ENCODE results near the gene PRSS33.

Gene PRSS33

GRCh38 chr16:2787406-2787805 lies at the start of gene PRSS33:
TSS of gene PRSS33 (minus strand) at chr16:2787560. CDS start at chr16:2786547, 1,013 bp downstream.
- DNase-seq: no peak

DNA sequence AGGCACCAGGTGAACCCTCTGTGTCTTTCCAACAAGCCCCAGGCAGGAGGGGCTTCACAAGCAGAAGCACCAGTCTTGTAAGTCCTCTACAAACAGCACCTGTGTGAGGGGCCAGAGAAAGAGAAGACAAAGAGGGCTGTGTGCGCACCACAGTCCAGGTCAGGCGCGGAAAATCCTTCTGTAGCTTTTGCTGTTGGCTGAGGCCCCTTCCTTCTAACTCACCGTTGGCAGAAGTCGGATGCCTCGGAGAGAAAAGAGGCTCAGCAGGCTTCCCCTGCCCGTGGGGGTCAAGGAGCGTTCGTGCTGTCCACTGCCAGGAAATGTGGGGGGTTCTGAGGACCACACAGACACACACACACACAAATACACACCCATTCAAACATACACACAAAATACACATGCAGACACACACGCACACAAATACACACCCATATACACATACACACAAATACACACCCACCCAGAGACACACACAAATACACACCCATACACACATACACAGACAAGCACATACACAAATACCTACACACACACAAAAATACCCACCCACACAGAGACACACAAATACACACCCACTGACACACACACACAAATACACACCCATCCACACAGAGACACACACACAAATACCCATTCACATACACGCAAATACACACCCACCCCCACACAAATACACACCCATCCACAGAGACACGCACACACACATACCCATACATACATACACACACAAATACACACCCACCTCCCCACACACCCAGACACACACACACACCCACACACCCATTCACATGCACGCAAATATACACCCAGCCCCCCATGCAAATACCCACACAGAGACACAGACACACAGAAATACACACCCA lies 49.5 kb upstream of the PRSS33 start:
- no peak for DNase-seq

DNA sequence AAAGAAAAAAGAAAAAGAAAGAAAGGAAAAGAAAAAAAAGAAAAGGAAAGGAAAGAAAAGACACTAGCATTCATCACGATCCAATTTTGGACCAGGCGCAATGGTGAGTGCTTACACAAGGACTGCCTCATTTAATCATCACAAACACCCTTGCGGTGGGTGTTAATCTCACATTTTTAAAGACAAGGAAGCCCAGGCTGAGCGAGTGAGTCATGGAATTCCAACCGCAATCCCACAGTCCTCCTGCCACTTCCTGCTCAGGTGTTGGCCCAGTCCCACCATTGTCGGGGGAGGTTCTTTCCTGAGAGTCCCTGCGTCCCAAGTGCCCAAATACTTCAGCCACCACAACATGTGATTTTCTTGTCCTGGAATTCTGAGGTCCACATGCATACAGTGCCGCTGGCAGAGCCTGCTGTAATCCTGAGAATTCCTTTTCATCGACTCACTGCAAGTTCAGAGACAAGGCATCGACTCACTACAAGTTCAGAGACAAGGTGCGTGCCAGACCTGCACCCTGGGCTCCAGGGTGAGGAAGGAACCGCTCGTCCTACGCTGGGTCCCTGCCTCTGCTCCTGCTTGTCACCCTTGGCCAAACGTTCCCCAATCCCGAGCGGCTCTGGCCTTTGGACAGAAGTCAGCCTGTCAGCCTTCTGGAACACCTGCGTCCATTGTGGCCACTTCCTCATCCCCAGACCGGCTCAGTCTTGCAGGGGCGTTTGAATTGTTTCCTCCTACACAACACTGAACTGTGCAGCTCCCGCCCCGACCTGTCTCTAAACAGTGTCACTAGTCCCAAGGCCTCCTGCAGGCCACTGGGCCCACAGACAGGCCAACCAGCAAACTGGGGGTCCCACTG lies 48.5 kb upstream of the PRSS33 start:
- DNase-seq: no peak

DNA sequence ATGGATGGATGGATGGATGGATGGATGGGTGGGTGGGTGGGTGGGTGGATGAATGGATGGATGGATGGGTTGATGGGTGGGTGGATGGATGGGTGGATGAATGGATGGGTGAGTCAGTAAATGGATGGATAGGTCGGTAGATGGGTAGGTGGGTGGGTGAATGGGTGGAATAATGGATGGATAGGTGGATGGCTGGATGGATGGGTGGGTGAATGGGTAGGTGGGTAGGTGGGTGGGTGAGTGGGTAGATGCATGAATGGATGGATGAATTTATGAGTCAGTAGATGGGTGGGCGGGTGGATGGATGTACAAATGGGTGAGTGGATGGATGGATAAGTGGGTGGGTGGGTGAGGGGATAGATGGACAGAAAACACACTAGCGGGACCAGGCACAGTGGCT lies 47.6 kb upstream of the PRSS33 start:
- no peak for DNase-seq

DNA sequence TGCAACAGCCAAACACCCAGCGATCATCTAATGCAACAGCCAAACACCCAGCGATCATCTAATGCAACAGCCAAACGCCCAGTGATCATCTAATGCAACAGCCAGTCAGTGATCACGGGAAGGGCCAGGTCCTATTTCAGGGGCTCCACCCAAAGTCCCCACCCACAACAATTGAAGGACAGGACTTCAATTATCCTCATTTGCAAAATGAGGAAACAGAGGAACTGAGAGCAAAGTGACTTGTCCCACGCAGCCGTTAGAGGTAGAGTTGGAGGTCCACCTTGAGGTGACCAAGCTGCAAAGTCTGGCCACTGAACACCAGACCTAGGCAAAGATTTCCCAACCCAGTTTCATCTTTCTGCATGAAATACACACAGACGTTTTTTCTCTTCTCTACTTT lies 46.4 kb upstream of the PRSS33 start:
- no peak for DNase-seq

DNA sequence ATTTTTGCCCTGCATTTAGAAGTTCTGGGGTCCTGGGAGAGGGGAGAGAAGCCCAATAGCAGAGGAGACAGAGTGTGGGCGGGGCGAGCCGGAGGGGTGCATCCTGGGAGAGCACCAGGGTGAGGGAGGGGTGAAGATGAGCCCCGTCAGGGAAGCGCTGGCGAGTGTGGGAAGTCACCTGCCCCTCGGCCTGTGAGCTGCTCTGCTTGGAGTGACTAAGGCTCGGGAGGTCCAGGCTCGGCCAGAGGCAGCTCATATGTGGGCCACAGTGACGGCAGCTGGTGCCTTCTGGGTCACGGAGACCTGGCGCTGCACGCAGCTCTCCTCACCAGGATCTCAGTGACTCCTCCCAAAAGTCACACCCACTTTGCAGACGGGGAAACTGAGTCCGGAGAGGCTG lies 43.8 kb upstream of the PRSS33 start:
- DNase-seq: no peak

- DNase-seq: no peak
Measured at GRCh38 chr16:2830355-2830695, 43.0 kb upstream of the PRSS33 start.

GRCh38 chr16:2829501-2830354 lies 42.4 kb upstream of the PRSS33 start, which contains the start of gene ZG16B:
TSS of gene ZG16B (plus strand) at chr16:2830303. CDS start at chr16:2830442, 139 bp downstream.
- no peak for DNase-seq

DNA sequence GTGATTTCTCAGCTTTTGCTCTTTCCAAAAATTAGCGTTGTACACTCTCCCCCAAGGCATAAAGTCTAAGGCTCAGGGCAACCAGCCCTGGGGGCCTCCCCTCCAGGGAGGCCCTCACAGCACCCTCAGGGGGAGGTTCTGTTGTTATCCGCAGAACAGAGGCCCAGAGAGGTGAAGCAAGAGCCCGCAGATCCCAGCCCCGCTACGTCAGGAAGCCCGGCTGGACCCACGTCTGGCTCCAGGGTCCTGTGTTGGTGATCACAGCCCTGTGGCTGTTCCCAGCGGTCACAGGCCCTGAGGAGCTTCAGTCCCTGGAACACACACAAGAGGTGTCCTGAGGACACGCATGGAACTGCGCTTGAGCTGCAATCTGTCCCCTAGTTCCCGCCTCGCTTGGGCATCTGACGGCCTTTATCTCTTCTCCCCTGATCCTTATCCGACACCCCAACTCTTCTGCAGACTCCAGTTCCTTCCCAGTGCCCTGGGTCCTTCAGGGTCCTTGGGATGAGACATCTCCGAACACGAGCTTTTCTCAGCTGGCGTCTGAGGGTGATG lies 41.6 kb upstream of the PRSS33 start:
- DNase-seq: no peak

DNA sequence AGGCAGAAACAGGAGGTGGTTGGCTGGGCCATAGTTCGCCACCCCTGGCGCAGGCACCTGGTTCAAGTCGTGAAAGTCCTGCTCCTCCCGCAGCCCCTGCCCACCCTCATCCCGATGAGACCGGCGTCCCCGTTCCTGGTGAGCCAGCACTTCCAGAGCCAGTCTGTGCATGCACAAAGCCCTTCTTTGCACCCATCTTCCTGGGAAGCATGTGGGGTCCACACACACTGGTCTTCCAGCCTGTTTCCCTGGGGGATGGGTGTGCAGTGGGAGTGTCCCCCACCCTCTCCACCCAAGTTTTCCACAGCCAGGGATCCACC lies 41.1 kb upstream of the PRSS33 start:
- no peak for DNase-seq

DNA sequence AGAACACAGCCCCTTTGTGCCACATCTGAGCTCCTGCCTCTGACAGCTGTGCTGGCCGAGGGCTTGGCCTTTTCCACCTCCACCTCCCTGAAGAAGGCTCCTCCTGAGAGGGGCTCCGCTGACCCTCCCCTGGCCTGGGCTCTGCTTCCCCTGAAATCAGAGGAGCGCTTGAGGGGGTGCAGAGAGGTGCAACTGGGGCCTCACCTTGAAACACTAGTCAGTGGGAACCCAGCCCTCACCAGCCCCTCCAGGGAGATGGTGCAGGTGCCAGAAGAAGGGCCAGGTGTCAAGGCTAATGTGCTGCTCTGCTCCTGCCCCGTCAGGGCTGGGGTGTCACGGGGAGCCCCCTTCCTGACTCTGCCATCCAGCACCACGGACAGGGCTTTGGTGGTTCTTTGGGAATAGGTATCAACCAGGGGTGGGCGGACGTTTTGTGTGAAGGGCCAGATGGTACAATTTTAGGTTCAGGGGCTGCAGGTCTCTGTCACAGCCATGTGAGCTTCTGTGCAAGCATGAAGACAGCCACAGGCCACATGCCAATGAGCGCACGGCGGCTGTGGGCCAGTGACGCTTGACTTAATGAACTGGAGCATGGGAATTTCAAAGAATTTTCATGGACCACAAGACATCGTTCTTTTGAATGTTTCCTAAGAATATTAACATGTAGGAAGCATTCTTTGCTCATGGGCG lies 40.6 kb upstream of the PRSS33 start:
- no peak for DNase-seq

DNA sequence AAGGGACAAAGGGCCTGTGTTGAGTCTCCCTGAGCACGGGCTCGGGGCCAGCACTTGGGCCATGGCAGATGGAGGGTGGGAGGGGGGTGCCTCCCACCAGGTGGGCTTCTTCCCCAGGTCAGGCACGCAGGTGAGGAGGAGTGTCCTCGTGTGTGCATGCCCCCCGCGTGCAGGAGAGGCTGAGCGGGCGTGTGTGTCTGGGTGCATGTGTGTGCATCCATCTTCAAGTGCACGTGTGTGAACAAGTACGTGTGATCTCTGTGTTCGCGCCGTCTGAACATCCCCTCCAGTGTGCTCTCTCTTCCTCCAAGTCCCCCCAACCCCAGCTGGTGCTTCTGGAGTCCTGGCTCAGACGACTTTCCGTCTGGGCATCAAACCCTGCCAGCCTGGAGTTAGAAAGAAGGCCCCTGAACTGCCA lies 40.0 kb upstream of the PRSS33 start:
- DNase-seq: no peak

DNA sequence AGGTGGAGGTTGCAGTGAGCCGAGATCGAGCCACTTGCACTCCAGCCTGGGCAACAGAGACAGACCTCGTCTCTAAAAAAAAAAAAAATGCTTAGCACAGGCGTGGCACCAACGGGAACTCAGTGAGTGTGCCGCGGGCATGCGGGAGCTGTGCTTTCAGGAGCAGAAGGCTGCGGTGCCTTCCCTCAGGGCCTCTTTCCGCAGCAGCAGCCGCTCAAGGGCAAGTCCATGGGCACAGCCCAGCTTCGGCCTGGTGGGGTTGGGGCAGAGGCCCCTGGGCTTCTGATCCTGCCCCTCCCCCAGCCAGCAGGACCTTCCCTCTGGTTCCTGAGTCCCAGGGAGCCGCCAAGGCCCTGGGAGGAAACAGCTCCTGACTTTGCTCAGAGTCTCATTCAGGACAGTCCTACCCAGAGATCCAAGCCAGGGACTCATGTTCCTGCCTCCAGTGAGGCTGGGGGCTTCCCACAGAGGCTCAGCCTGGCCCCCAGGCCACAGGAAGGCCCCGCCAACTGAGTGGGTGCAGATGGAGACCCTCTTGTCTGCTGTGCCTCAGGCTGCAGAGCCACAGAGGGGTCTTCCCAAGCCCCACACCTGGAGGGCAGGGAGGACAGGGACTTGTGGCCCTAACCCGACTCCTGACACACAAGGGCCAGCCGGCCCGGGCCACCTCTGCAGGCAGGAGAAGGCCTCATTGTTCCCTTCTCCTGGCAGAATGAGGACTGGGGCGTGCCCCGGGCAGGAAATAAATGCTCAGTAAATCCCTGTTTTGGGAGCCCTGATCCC lies 39.4 kb upstream of the PRSS33 start:
- no peak for DNase-seq

- no peak for DNase-seq
Measured at GRCh38 chr16:2825906-2826305, 38.5 kb upstream of the PRSS33 start.

GRCh38 chr16:2825049-2825742 lies 37.8 kb upstream of the PRSS33 start:
- no peak for DNase-seq

DNA sequence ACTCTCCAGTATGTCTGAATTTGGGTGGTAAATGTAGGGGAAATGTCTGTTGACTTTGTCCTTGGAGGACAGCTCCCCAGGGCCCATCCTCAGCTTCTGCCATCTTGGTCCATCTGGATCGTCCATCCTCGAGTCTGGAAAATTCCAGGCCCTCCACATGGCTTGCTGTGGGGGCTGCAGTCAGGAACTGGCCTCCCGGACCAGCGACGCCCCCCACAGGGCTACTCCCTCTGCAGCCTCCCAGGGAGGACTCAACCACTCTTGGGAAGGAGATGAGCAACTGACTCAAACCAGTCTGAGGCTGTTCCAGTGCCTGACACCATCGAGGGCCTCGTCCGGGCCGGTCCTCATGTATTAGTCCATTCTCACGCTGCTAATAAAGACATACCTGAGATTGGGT lies 37.3 kb upstream of the PRSS33 start:
- DNase-seq: no peak

DNA sequence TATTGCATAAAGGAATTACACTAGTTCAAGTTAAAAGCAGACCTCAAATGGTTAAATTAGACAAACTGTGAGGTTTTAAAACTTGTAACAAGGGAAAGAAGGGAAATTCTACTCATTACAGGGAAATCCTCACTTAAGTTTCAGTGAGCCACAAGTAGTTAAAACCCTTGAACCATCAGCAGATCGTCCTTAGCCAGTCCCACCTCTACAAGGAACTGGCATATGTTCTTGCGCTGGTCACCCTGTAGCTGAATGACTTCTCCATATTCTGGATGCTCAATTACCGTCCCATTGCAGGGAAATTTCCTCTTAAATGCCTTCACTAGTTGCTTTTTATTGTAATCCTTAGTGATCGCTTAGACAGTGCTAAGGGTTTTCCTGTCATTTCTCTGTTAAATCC lies 35.1 kb upstream of the PRSS33 start:
- no peak for DNase-seq

DNA sequence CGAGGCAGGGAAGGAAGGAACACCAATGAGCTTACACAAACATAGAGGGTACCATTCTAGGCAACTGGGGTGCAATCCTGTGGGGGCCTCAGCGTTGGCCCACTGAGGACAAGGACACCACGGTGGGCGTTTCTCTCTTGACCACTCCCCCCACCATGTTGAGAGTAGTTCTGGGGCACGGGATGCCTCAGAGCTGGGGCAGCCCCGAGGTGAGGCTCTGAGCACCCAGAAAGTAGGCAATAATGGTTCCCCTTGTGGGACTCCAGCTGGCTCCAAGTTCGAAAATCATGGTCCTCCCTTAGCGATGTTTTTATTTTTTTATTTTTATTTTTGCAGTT lies 34.8 kb upstream of the PRSS33 start:
- no peak for DNase-seq

DNA sequence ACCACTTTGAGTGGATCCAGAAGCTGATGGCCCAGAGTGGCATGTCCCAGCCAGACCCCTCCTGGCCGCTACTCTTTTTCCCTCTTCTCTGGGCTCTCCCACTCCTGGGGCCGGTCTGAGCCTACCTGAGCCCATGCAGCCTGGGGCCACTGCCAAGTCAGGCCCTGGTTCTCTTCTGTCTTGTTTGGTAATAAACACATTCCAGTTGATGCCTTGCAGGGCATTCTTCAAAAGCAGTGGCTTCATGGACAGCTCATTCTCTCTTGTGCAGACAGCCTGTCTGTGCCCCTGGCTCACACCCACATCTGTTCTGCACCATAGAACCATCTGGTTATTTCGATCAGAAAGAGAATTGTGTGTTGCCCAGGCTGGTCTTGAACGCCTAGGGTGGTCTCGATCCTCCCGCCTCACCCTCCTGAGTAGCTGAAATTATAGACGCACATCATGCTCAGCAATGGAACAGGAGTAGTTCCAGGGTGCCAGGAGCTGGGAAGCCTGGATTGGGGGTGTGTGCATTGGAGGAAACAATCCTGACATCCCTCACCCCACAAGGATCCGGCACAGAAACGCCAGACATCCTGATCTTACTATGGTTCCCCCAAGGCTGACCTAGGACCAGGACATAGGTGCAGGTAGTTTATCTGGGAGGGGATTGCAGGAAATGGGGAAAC lies 34.3 kb upstream of the PRSS33 start:
- DNase-seq: no peak

DNA sequence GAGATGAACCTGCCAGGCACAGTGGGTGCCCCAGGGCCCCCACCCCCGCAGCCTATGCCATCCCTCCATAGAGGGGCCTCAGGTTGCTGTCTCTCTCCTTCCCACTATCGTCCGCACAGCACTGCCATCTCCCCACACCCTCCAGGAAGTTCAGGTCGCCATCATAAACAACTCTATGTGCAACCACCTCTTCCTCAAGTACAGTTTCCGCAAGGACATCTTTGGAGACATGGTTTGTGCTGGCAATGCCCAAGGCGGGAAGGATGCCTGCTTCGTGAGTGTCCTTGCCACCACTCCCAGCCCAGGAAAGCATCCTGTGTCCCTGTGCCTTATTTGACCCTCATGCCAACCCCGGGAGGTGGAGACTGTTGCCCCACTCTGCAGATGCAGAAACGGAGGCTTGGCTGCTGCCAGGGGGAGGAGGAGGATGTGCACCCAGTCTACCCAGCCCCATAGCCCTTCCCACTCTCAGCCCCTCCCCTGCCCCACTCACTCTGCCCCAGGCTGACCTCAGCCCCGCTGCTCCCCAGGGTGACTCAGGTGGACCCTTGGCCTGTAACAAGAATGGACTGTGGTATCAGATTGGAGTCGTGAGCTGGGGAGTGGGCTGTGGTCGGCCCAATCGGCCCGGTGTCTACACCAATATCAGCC lies 33.6 kb upstream of the PRSS33 start:
- no peak for DNase-seq
